ENCODE results near the gene TRAPPC13. TPM values are rescaled to one million over a fixed set of nuclear protein-coding genes. Genes with fewer than 3 reads are reported as not detected.

TRAPPC13 gene
- total and polyA plus RNA-seq, 7 donors = 10.8 to 19.6 (median 12.7) TPM

GRCh38 chr5:65624025-65624570 lies 729 bp upstream of the TRAPPC13 start, which contains the start of gene TRIM23:
Gene TRIM23 (minus strand): TSS chr5:65624333. CDS start chr5:65624274, 59 bp downstream.
- WGBS, 3 donors = 0% methylated on average over 32 of the region's 32 CpGs
- DNase-seq (peak; percentile 92 to 95), ATAC-seq (peak; percentile 98 to 99 (median 98))
- Histone ChIP-seq H3K27ac (peak within 1 kb of the TSS; percentile 88), H3K27me3 (ENCODE audit: insufficient read depth in 3 of 3, low read length in 2 of 3) (no peaks in the 10 kb centered on the region), H3K36me3 (ENCODE audit: insufficient read depth in 1 of 2, low read depth in 1 of 2) (peaks cover 0 to 6% of the 10 kb centered on the region in 2 donors), H3K9me3 (no peaks in the 10 kb centered on the region), H3K4me1 (peaks cover 40% of the 10 kb centered on the region), H3K4me3 (peak within 1 kb of the TSS; percentile 86)
- intact Hi-C loops (cut with DNase I) = loop anchor here in 1 of 2 donors (10.0 kb wide), 1 partner anchor 521 kb away; the partner anchor contains the start of gene SREK1
- TF ChIP-seq CTCF (IDR thresholded peaks at IDR 0.05) = no peak

DNA sequence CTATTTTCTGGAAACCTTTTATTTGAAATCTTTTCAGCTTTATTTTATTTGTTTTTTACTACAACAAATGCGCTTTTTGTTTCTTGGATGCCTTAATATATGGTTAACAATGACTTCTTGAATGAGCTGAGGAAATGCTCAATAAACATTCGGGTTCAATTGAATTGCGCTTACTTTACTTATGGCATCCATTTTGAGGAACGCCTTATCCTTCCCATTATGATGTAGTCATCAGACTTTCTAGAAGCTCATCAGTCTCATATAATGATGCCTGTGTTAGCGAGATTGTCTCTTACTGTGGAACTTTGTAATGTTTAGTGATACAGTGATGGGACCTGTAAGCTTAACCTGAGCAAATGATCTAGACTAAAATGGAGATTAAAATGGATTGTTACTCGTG lies 916 bp downstream of the TRAPPC13 start:
- no peak for ATAC-seq
- H3K27ac ChIP-seq = peak overlapping the region; percentile 88
- whole genome bisulfite sequencing, 3 donors = 64 to 69% (median 64%) methylated on average over 6 of the region's 6 CpGs

DNA sequence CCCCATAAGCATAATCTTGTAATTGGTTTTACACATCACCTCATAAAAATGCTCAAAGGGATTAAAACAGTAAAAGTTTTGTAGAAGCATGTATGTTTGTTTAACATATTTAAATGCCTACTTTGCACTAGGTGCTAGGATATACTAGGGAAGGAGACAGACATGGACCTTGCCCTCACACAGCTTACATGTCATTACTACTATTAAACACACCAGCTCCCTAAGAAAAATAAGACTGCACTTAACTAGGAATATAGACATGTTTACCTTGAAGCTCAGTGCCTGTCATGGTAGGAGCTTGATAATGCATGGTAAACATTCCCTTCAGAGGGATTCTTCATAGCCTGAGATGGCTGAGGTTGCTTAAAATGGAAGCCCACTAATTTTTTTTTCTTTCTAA lies 6.2 kb downstream of the TRAPPC13 start:
- Histone ChIP-seq H3K27ac (no peak overlapping the region), H3K27me3 (ENCODE audit: insufficient read depth in 3 of 3, low read length in 2 of 3) (no peaks in the 10 kb centered on the region), H3K4me1 (peaks cover 9% of the 10 kb centered on the region), H3K4me3 (no peak overlapping the region), H3K36me3 (ENCODE audit: insufficient read depth in 1 of 2, low read depth in 1 of 2) (peaks cover 0 to 26% of the 10 kb centered on the region in 2 donors), H3K9me3 (no peaks in the 10 kb centered on the region)
- ATAC-seq = no peak
- no peak for TF ChIP-seq CTCF (IDR thresholded peaks at IDR 0.05)
- DNase-seq = no peak
- intact Hi-C loops (cut with DNase I) = no loop called here

More for the DNA sequence above, 916 bp downstream of the TRAPPC13 start:
- intact Hi-C loops (cut with DNase I) = loop anchor here in 1 of 2 donors (10.0 kb wide), 1 partner anchor 519 kb away; the partner anchor contains the start of gene SREK1
- H3K4me1 ChIP-seq = peaks cover 32% of the 10 kb centered on the region
- H3K9me3 ChIP-seq = no peaks in the 10 kb centered on the region
- no peak for DNase-seq
- peaks cover 0 to 18% of the 10 kb centered on the region in 2 donors for H3K36me3 ChIP-seq (ENCODE audit: insufficient read depth in 1 of 2, low read depth in 1 of 2)
- H3K27me3 ChIP-seq (ENCODE audit: insufficient read depth in 3 of 3, low read length in 2 of 3) = no peaks in the 10 kb centered on the region
- TF ChIP-seq CTCF (IDR thresholded peaks at IDR 0.05) = no peak
- H3K4me3 ChIP-seq = peak overlapping the region; percentile 86

DNA sequence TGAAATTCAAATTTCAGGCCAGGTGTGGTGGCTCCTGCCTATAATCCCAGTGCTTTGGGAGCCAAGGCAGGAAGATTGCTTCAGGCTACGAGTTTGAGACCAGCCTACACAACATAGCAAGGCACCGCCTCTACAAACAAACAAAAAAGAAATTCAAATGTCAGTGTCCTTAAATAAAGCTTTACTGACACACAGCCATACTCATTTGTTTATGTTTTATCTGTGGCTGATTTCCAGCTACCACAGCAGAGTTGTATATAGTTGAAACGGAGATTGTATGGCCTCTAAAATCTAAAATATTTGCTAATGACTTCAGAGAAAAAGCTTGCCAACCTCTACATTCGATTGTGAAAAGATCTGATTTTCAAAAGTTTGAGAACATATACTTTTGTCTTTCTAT lies 15.4 kb downstream of the TRAPPC13 start:
- intact Hi-C loops (cut with DNase I) = no loop called here
- ATAC-seq = no peak
- peaks cover 0 to 73% of the 10 kb centered on the region in 2 donors for H3K36me3 ChIP-seq (ENCODE audit: insufficient read depth in 1 of 2, low read depth in 1 of 2)
- no peak for TF ChIP-seq CTCF (IDR thresholded peaks at IDR 0.05)
- no peaks in the 10 kb centered on the region for H3K9me3 ChIP-seq
- DNase-seq = no peak
- no peak overlapping the region for H3K27ac ChIP-seq
- no peaks in the 10 kb centered on the region for H3K27me3 ChIP-seq (ENCODE audit: insufficient read depth in 3 of 3, low read length in 2 of 3)
- no peaks in the 10 kb centered on the region for H3K4me1 ChIP-seq
- 95 to 99% (median 97%) methylated on average over 4 of the region's 4 CpGs for WGBS, 3 donors
- no peak overlapping the region for H3K4me3 ChIP-seq

DNA sequence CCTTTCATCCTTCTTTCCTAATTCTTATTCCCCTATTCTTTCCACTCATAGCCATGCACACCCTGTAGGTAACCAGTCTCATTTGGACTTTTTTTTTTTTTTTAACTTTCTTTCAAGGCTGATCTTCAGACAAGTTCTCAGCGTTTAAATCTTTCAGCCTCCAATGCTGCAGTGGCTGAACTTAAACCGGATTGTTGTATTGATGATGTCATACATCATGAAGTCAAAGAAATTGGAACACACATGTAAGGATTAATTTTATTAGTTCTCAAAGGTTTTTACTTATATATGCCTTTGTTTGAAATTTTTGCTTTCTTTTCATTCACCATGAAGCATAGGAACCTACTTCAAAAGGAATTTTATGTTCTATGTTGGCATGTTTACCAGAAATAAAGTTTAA lies 22.1 kb downstream of the TRAPPC13 start:
- no peak overlapping the region for H3K4me3 ChIP-seq
- TF ChIP-seq CTCF (IDR thresholded peaks at IDR 0.05) = no peak
- intact Hi-C loops (cut with DNase I) = no loop called here
- ATAC-seq (no peak), DNase-seq (no peak)
- WGBS, 3 donors = 79 to 89% (median 79%) methylated on average over 2 of the region's 2 CpGs
- peaks cover 0 to 63% of the 10 kb centered on the region in 2 donors for H3K36me3 ChIP-seq (ENCODE audit: insufficient read depth in 1 of 2, low read depth in 1 of 2)
- no peak overlapping the region for H3K27ac ChIP-seq
- no peaks in the 10 kb centered on the region for H3K27me3 ChIP-seq (ENCODE audit: insufficient read depth in 3 of 3, low read length in 2 of 3)
- no peaks in the 10 kb centered on the region for H3K9me3 ChIP-seq
- H3K4me1 ChIP-seq = no peaks in the 10 kb centered on the region
